Spleen (tissue), 11 donors: ENCODE results near the gene PPIL6. TPM values are rescaled to one million over a fixed set of nuclear protein-coding genes. Genes with fewer than 3 reads are reported as not detected.

Experiments used
- DNase-seq: peaks from one replicate; pipeline ENCODE4 v3.0.0-alpha.2; 2020
- H3K27ac ChIP-seq, 8 donors: fragments of 200-600 bp; sonication (generic) in 7 of 8; 1 replicate in 4 of 8; 2 replicates in 4 of 8; pipeline versions ENCODE4 v1.5.0 to v1.8.0; 2016 to 2021; ENCODE audit warnings: inconsistent platforms in 4 of 8, mild to moderate bottlenecking in 4 of 8, moderate library complexity in 1 of 8
- H3K27me3 ChIP-seq, 7 donors: fragments of 200-600 bp; sonication (generic) in 6 of 7; replicated peaks in 1 of 7; 1 replicate in 4 of 7; 2 replicates in 3 of 7; pipeline versions ENCODE4 v1.5.0 to v1.8.0; 2016 to 2021; ENCODE audit warnings: inconsistent platforms in 3 of 7, mild to moderate bottlenecking in 1 of 7
- H3K36me3 ChIP-seq, 6 donors: fragments of 200-600 bp; sonication (generic) in 5 of 6; 1 replicate in 4 of 6; 2 replicates in 2 of 6; pipeline versions ENCODE4 v1.5.0 to v1.8.0; 2016 to 2021; ENCODE audit warnings: inconsistent platforms in 2 of 6
- H3K4me1 ChIP-seq, 6 donors: fragments of 200-600 bp; sonication (generic) in 5 of 6; 1 replicate in 3 of 6; 2 replicates in 3 of 6; pipeline versions ENCODE4 v1.5.0 to v1.8.0; 2016 to 2021; ENCODE audit warnings: inconsistent platforms in 3 of 6
- H3K4me3 ChIP-seq, 8 donors: fragments of 200-600 bp; sonication (generic) in 7 of 8; 1 replicate in 4 of 8; 2 replicates in 4 of 8; pipeline versions ENCODE4 v1.5.0 to v1.8.0; 2016 to 2021; ENCODE audit warnings: inconsistent platforms in 4 of 8, mild to moderate bottlenecking in 4 of 8, moderate library complexity in 2 of 8
- H3K9me3 ChIP-seq, 8 donors: fragments of 200-600 bp; sonication (generic) in 7 of 8; 1 replicate in 4 of 8; 2 replicates in 4 of 8; pipeline versions ENCODE4 v1.5.0 to v1.8.0; 2016 to 2021; ENCODE audit warnings: inconsistent platforms in 4 of 8
- POLR2A ChIP-seq, 3 donors: fragments of 450-650 bp; IDR thresholded peaks; one replicate each; pipeline ENCODE4 v1.5.1; 2017; ENCODE audit warnings: antibody characterized with exemption in 3 of 3, mild to moderate bottlenecking in 1 of 3
- POLR2AphosphoS5 ChIP-seq, 3 donors: sonication (generic); formaldehyde crosslinking; IDR thresholded peaks; one replicate each; pipeline ENCODE4 v1.5.1; 2017; ENCODE audit warnings: antibody characterized with exemption in 3 of 3
- WGBS, 5 donors: extraction: QIAGEN DNeasy Blood & Tissue Kit in 3 of 5; methylation state at CpG; one replicate each; pipeline versions ENCODE4 v1.1.5 to v1.1.7; 2013 to 2018; 5-methylcytosine and 5-hydroxymethylcytosine counted together
- intact Hi-C: fragments of 100-400 bp; cut with DNase I; formaldehyde crosslinking; loops from one replicate; pipeline ENCODE4 v1.15.0; 2023; ENCODE audit warnings: low total_unique reads
- polyA plus RNA-seq, 3 donors: library from polyadenylated mRNA; stranded (reverse); fragments of 200-250 nt; gene quantifications; one replicate each; pipeline ENCODE4 v1.2.1, GENCODE V29; 2013
- total RNA-seq, 7 donors: library from RNA; depleted of rRNA in 3 of 7; stranded (reverse); fragments of >200 nt in 3 of 7; fragmentation: NEBNext Ultra II Directional in 4 of 7; extraction: Animal tissue kit (Norgen Biotek cat#: 25700) in 4 of 7; gene quantifications; one replicate each; pipeline versions ENCODE4 v1.1.0 to v1.2.1, GENCODE V29; 2016 to 2021
- TF ChIP-seq, protein P1 (sequence below), 11 experiments: fragments of 200-600 bp in 7 of 11; fragments of 450-650 bp in 4 of 11; sonication (generic) in 4 of 11; IDR thresholded peaks in 8 of 11; conservative IDR thresholded peaks in 3 of 11; 1 replicate in 7 of 11; 2 replicates in 4 of 11; pipeline versions ENCODE4 v1.4.0 to v1.8.0; 2016 to 2021; ENCODE audit warnings: antibody characterized with exemption in 11 of 11, inconsistent platforms in 4 of 11, mild to moderate bottlenecking in 1 of 11
- donor health status: healthy with polysubstance abuse.
- donor health status: DM: no; HTN: no; CAD: no; lungs with moderate emphysema.
- donor health status: DM: no; HTN: no; CAD: no.
- donor health status: Bipolar disorder and iron deficiency.
- donor health status: healthy.
- donor health status: DM: no; HTN: no; CAD: no.
- donor health status: DM: yes; HTN: yes; CAD: no.

Gene PPIL6
- total and polyA plus RNA-seq, 10 donors, result 0.13 to 4.8 (median 0.78) TPM

DNA sequence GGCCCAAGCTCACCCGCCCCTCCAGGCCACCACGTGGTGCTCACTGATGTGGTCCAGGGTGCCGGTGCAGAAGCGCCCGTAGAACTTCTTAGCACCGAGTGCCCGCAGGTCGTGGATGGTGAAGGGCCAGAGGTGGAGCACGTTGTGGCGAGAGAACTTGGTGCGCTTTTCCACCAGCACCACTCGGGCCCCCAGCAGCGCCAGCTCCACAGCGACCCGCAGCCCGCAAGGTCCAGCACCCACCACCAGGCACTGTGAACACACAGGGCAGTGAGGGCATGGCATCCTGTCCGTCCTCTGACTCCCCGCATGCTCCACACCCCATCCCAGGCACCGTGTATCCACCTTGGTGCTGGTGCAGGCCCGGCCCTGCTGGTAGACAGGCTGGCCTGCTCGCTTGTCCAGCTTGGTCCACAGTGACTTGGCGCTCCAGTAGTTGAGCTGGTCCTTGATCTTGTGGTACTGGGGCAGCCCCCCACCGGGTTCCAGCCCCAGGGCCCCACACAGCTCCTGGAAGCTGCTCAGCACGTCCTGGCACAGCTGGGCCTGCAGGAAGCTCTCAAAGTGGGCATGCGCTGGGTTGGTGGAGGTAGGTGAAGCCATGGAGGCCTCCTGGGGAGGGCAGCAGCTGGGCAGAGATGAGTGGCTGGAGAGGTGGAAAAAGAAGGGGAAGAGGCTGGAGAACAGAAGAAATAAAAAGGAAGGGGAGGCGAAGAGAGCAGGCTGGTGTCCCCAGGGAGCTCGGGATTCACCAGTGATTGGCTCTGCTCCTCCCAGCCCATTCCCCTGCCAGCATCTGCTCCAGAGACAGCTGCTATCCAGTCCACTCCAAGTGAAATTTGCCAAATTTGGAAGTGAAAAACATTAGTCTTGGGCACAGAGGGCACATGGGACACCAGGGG, 13.4 kb upstream of the PPIL6 start:
- Histone ChIP-seq H3K36me3 (peaks cover 0 to 52% (median 7%) of the 10 kb centered on the region in 6 donors), H3K4me1 (peaks cover 23 to 97% (median 77%) of the 10 kb centered on the region in 6 donors), H3K27me3 (peaks cover 0 to 3% (median 0%) of the 10 kb centered on the region in 7 donors), H3K4me3 (peak overlapping the region in 7 of 8 donors; percentile 54 to 92 (median 76)), H3K9me3 (no peaks in the 10 kb centered on the region), H3K27ac (peak overlapping the region; percentile 87 to 100 (median 95))
- peak; percentile 84 for DNase-seq
- WGBS, 5 donors, result 81 to 89% (median 83%) methylated on average over 24 to 27 of the region's 27 CpGs
- peak in 1 of 3 donors; percentile 43 for TF ChIP-seq POLR2AphosphoS5 (IDR thresholded peaks at IDR 0.05)
- TF ChIP-seq, protein P1, sequence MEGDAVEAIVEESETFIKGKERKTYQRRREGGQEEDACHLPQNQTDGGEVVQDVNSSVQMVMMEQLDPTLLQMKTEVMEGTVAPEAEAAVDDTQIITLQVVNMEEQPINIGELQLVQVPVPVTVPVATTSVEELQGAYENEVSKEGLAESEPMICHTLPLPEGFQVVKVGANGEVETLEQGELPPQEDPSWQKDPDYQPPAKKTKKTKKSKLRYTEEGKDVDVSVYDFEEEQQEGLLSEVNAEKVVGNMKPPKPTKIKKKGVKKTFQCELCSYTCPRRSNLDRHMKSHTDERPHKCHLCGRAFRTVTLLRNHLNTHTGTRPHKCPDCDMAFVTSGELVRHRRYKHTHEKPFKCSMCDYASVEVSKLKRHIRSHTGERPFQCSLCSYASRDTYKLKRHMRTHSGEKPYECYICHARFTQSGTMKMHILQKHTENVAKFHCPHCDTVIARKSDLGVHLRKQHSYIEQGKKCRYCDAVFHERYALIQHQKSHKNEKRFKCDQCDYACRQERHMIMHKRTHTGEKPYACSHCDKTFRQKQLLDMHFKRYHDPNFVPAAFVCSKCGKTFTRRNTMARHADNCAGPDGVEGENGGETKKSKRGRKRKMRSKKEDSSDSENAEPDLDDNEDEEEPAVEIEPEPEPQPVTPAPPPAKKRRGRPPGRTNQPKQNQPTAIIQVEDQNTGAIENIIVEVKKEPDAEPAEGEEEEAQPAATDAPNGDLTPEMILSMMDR (IDR thresholded peaks at IDR 0.05 in 8 of 11, conservative IDR thresholded peaks at IDR 0.05 in 3 of 11), result no peak
- intact Hi-C loops, result no loop called here

DNA sequence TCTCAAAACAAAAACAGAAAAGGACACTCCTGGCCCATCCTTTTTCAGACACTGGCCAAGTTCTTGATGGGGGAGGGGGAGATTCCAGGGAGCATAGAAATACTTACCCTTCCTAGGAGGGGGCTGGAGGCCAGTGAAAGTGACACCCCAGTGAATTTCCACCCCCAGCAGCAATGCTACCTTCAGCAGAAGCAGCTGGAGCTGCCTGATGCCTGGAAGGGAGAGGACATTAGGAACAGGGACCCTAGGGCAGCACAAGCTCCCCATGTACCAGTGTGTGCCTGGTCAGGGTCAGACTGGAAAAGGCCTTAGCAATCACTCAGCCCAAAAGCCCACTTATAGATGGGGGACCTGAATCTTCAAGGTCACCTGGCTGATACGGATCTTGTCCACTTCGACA, 12.7 kb upstream of the PPIL6 start:
- 86 to 94% (median 91%) methylated on average over 2 of the region's 2 CpGs for WGBS, 5 donors
- Histone ChIP-seq H3K4me1 (peaks cover 23 to 97% (median 74%) of the 10 kb centered on the region in 6 donors), H3K4me3 (no peak overlapping the region), H3K27me3 (peaks cover 0 to 3% (median 0%) of the 10 kb centered on the region in 7 donors), H3K9me3 (no peaks in the 10 kb centered on the region), H3K36me3 (peaks cover 0 to 59% (median 7%) of the 10 kb centered on the region in 6 donors), H3K27ac (peak overlapping the region in 4 of 8 donors; percentile 87 to 100 (median 96))
- DNase-seq, result no peak
- TF ChIP-seq, protein P1 (IDR thresholded peaks at IDR 0.05 in 8 of 11, conservative IDR thresholded peaks at IDR 0.05 in 3 of 11), result no peak
- TF ChIP-seq POLR2AphosphoS5 (IDR thresholded peaks at IDR 0.05) (no peak), POLR2A (IDR thresholded peaks at IDR 0.05) (no peak)
- intact Hi-C loops, result no loop called here

DNA sequence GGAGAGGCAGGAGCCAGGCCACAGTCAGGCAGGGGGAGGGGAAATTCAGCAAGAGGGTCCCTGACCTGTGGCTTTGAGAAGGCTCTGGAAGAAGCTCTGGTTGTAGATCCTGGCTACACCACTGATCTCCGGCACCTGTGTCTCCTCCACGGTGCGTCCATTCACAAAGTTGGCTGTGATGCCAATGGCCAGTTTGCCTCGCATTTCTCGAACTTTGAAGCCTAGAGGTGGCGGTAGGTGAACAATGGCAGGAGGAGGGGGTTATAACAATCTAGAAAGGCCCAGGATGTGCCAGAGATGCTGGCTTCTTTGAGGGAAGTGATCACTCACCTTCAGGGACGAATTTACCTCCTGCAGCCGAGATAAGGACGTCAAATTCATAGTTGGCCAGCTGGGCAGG, 11.8 kb upstream of the PPIL6 start:
- Histone ChIP-seq H3K4me3 (no peak overlapping the region), H3K27ac (peak overlapping the region in 2 of 8 donors; percentile 95 to 100), H3K4me1 (peaks cover 23 to 95% (median 64%) of the 10 kb centered on the region in 6 donors), H3K9me3 (no peaks in the 10 kb centered on the region), H3K27me3 (peaks cover 0 to 3% (median 0%) of the 10 kb centered on the region in 7 donors), H3K36me3 (peaks cover 0 to 68% (median 7%) of the 10 kb centered on the region in 6 donors)
- WGBS, 5 donors, result 85 to 89% (median 88%) methylated on average over 9 of the region's 9 CpGs
- no peak for DNase-seq
- no peak for TF ChIP-seq POLR2AphosphoS5 (IDR thresholded peaks at IDR 0.05)
- TF ChIP-seq, protein P1 (IDR thresholded peaks at IDR 0.05 in 8 of 11, conservative IDR thresholded peaks at IDR 0.05 in 3 of 11), result no peak
- TF ChIP-seq POLR2A (IDR thresholded peaks at IDR 0.05), result no peak
- intact Hi-C loops, result no loop called here

DNA sequence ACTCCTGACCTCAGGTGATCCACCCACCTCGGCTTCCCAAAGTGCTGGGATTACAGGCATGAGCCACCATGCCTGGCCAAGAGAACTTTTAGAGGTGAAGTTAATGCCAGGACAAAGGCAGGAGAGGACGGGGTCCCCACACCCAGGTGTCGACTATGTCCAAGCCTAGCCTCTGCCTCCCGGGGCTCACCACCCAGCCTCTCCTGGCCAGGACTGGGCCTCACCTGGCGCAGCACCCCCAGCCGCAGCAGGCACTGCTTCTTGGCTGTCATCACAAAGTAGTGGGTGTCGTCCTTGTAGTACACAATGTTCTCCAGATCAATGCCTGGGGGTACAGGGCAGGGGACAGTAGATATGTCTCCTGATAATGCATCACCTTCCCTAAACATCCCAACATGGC, 10.9 kb upstream of the PPIL6 start:
- Histone ChIP-seq H3K36me3 (peaks cover 0 to 76% (median 14%) of the 10 kb centered on the region in 6 donors), H3K9me3 (no peaks in the 10 kb centered on the region), H3K27ac (no peak overlapping the region), H3K4me3 (no peak overlapping the region), H3K4me1 (peaks cover 23 to 87% (median 56%) of the 10 kb centered on the region in 6 donors), H3K27me3 (peaks cover 0 to 3% (median 0%) of the 10 kb centered on the region in 7 donors)
- TF ChIP-seq, protein P1 (IDR thresholded peaks at IDR 0.05 in 8 of 11, conservative IDR thresholded peaks at IDR 0.05 in 3 of 11), result no peak
- TF ChIP-seq POLR2AphosphoS5 (IDR thresholded peaks at IDR 0.05), result peak in 1 of 3 donors; percentile 56
- TF ChIP-seq POLR2A (IDR thresholded peaks at IDR 0.05), result no peak
- no peak for DNase-seq
- 92 to 100% (median 96%) methylated on average over 3 to 7 of the region's 7 CpGs for WGBS, 5 donors
- intact Hi-C loops, result no loop called here
